Measurements from ENCODE around the gene LCN12.

The LCN12 gene

GRCh38 chr9:136928591-136928990 lies 23.5 kb upstream of the LCN12 start:
- TF ChIP-seq EGR1 (IDR thresholded peaks at IDR 0.05) = no peak
- TF ChIP-seq CREB1 (IDR thresholded peaks at IDR 0.05; ENCODE audit: low read depth) = no peak
- no peak for TF ChIP-seq TCF12 (IDR thresholded peaks at IDR 0.05; ENCODE audit: low read depth)
- TF ChIP-seq USF1 (IDR thresholded peaks at IDR 0.05) = no peak
- no peak for TF ChIP-seq RAD21 (IDR thresholded peaks at IDR 0.05; ENCODE audit: low read depth)
- TF ChIP-seq EP300 (IDR thresholded peaks at IDR 0.05; ENCODE audit: borderline replicate concordance) = no peak
- no peak for TF ChIP-seq NFIC (IDR thresholded peaks at IDR 0.05)
- TF ChIP-seq FOXM1 (IDR thresholded peaks at IDR 0.05; ENCODE audit: borderline replicate concordance, low read depth) = no peak
- no peak for TF ChIP-seq CEBPB (IDR thresholded peaks at IDR 0.05)
- TF ChIP-seq ZBTB7A (IDR thresholded peaks at IDR 0.05; ENCODE audit: low read depth) = no peak
- no peak for TF ChIP-seq REST (IDR thresholded peaks at IDR 0.05; ENCODE audit: low read depth)
- TF ChIP-seq TAF1 (IDR thresholded peaks at IDR 0.05; ENCODE audit: low read depth) = no peak
- TF ChIP-seq TEAD4 (IDR thresholded peaks at IDR 0.05) = no peak
- TF ChIP-seq YY1 (IDR thresholded peaks at IDR 0.05; ENCODE audit: low read depth) = no peak
- no peak for TF ChIP-seq MAX (IDR thresholded peaks at IDR 0.05)

GRCh38 chr9:136930014-136930413 lies 22.1 kb upstream of the LCN12 start:
- TF ChIP-seq ZBTB7A (IDR thresholded peaks at IDR 0.05; ENCODE audit: low read depth) (no peak), TCF12 (IDR thresholded peaks at IDR 0.05; ENCODE audit: low read depth) (no peak), MAX (IDR thresholded peaks at IDR 0.05) (no peak), YY1 (IDR thresholded peaks at IDR 0.05; ENCODE audit: low read depth) (no peak), CREB1 (IDR thresholded peaks at IDR 0.05; ENCODE audit: low read depth) (no peak), EGR1 (IDR thresholded peaks at IDR 0.05) (no peak), EP300 (IDR thresholded peaks at IDR 0.05; ENCODE audit: borderline replicate concordance) (no peak), FOXM1 (IDR thresholded peaks at IDR 0.05; ENCODE audit: borderline replicate concordance, low read depth) (no peak)

GRCh38 chr9:136931611-136932130 lies 20.4 kb upstream of the LCN12 start:
- TF ChIP-seq ZBTB7A (IDR thresholded peaks at IDR 0.05; ENCODE audit: low read depth) (no peak), NFIC (IDR thresholded peaks at IDR 0.05) (no peak), CREB1 (IDR thresholded peaks at IDR 0.05; ENCODE audit: low read depth) (no peak), REST (IDR thresholded peaks at IDR 0.05; ENCODE audit: low read depth) (no peak), CEBPB (IDR thresholded peaks at IDR 0.05) (no peak), EP300 (IDR thresholded peaks at IDR 0.05; ENCODE audit: borderline replicate concordance) (no peak), TAF1 (IDR thresholded peaks at IDR 0.05; ENCODE audit: low read depth) (no peak), YY1 (IDR thresholded peaks at IDR 0.05; ENCODE audit: low read depth) (no peak), TEAD4 (IDR thresholded peaks at IDR 0.05) (no peak), MAX (IDR thresholded peaks at IDR 0.05) (no peak), TCF12 (IDR thresholded peaks at IDR 0.05; ENCODE audit: low read depth) (no peak), RAD21 (IDR thresholded peaks at IDR 0.05; ENCODE audit: low read depth) (no peak), USF1 (IDR thresholded peaks at IDR 0.05) (no peak)

- no peak for TF ChIP-seq CREB1 (IDR thresholded peaks at IDR 0.05; ENCODE audit: low read depth)
Observed at GRCh38 chr9:136934277-136934676, 17.8 kb upstream of the LCN12 start.

GRCh38 chr9:136935651-136936050 lies 16.4 kb upstream of the LCN12 start:
- TF ChIP-seq CEBPB (IDR thresholded peaks at IDR 0.05) = no peak
- no peak for TF ChIP-seq USF1 (IDR thresholded peaks at IDR 0.05)
- no peak for TF ChIP-seq TAF1 (IDR thresholded peaks at IDR 0.05; ENCODE audit: low read depth)
- TF ChIP-seq NFIC (IDR thresholded peaks at IDR 0.05) = no peak
- no peak for TF ChIP-seq FOXM1 (IDR thresholded peaks at IDR 0.05; ENCODE audit: borderline replicate concordance, low read depth)
- no peak for TF ChIP-seq RAD21 (IDR thresholded peaks at IDR 0.05; ENCODE audit: low read depth)
- TF ChIP-seq EGR1 (IDR thresholded peaks at IDR 0.05) = no peak
- TF ChIP-seq CREB1 (IDR thresholded peaks at IDR 0.05; ENCODE audit: low read depth) = no peak
- no peak for TF ChIP-seq EP300 (IDR thresholded peaks at IDR 0.05; ENCODE audit: borderline replicate concordance)
- TF ChIP-seq ZBTB7A (IDR thresholded peaks at IDR 0.05; ENCODE audit: low read depth) = no peak
- TF ChIP-seq YY1 (IDR thresholded peaks at IDR 0.05; ENCODE audit: low read depth) = no peak
- no peak for TF ChIP-seq TEAD4 (IDR thresholded peaks at IDR 0.05)
- no peak for TF ChIP-seq TCF12 (IDR thresholded peaks at IDR 0.05; ENCODE audit: low read depth)
- TF ChIP-seq MAX (IDR thresholded peaks at IDR 0.05) = no peak
- no peak for TF ChIP-seq REST (IDR thresholded peaks at IDR 0.05; ENCODE audit: low read depth)

Data from Ishikawa (cell line).